Right renal pelvis (tissue), 4 donors: ENCODE results near the gene SLC26A8. TPM values are rescaled to one million over a fixed set of nuclear protein-coding genes. Genes with fewer than 3 reads are reported as not detected.
"Not testable (repeated sequence)": the region's sequence is repeated elsewhere in the genome, so short reads cannot be mapped to it uniquely, and the experiment has no call there.

Source experiments
- DNase-seq, 4 donors: peaks; one replicate each; pipeline ENCODE4 v3.0.0-alpha.2; 2013; ENCODE audit warnings: low read depth in 4 of 4, low spot score in 3 of 4, missing footprints in 1 of 4
- polyA plus RNA-seq, 4 donors: library from polyadenylated mRNA; unstranded; fragments of 120-200 nt; gene quantifications; one replicate each; pipeline ENCODE4 v1.2.1, GENCODE V29; 2013; ENCODE audit not compliant: insufficient read length in 4 of 4

The SLC26A8 gene
- polyA plus RNA-seq, 4 donors = 0.12 to 0.27 (median 0.23) TPM

GRCh38 chr6:36020154-36020553 lies 4.3 kb downstream of the SLC26A8 start:
- DNase-seq = no peak

- no peak for DNase-seq
These were observed 5.3 kb downstream of the SLC26A8 start for GRCh38 chr6:36019167-36019566.

- DNase-seq = no peak
These were observed 6.1 kb downstream of the SLC26A8 start for GRCh38 chr6:36018339-36018738.

DNA sequence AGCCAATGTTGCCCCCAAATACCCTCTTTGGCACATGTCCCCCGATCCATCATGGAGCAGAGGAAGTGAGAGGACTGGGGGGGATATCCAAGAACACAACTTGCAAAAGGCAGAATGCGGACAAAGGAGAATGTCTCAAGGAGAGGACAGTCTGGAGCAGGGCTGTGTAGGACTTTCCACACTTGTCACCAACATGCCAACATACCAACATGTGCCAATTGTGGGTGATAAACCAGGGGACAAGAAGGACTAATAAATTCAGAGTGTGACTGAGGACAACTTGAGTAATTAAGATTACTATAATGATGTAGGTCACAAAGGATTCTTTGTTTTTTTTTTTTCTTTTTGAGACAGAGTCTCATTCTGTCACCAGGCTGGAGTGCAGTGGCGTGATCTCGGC lies 8.8 kb downstream of the SLC26A8 start:
- DNase-seq = no peak

GRCh38 chr6:36000451-36000850 lies 24.0 kb downstream of the SLC26A8 start:
- no peak for DNase-seq

GRCh38 chr6:35993150-35993549 lies 31.3 kb downstream of the SLC26A8 start:
- no peak for DNase-seq

DNA sequence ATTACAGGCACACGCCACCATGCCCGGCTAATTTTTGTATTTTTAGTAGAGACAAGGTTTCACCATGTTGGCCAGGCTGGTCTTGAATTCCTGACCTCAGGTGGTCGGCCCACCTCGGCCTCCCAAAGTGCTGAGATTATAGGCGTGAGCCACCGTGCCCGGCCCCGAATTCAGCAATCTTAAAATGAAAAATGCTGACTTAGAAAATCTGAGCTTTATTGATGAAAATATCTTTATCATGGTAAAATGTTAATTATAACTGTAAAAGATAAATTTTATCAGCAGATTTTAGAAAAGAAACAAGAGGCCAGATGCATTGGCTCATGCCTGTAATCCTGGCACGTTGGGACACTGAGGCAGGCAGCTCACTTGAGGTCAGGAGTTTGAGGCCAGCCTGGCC lies 36.4 kb downstream of the SLC26A8 start:
- DNase-seq = not testable (repeated sequence)

- no peak for DNase-seq
These were observed 39.7 kb downstream of the SLC26A8 start for GRCh38 chr6:35984701-35985100.

GRCh38 chr6:35980991-35981645 lies 43.3 kb downstream of the SLC26A8 start:
- DNase-seq = no peak

DNA sequence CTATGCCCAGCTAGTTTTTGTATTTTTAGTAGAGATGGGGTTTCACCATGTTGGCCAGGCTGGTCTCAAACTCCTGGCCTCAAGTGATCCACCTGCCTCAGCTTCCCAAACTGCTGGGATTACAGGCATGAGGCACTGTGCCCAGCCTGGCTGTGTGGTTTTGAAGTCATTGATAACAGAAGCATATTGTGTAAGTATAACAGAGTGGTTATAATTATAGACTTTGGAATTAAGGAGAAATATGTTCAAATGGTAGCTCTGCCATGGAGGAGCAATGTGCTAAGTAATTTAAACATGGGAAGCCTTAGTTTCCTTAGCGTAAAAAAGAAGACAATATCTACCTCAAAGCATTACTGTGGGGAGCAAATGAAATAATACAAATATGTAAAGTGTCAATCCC lies 44.3 kb downstream of the SLC26A8 start:
- not testable (repeated sequence) for DNase-seq

DNA sequence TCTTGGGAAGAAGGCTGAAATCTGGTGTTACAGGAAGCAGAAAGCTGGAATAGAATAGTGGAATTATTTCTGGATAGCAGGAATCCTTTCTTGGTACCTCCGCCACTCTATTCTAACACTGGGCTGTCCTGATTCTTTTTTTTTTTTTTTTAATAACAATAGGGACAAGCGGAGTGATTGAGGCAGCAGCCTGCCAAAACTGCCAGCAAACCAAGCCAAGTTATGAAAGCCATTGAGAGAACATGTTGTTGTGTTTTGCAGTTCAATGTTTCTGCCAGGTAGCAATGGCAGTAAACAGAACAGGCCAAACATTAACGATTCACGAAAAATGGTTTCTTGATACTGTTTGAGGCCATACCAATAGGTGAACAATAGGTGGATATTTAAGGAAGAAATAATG lies 47.1 kb downstream of the SLC26A8 start:
- no peak for DNase-seq

- DNase-seq = no peak
These were observed 50.7 kb downstream of the SLC26A8 start for GRCh38 chr6:35973670-35974222.

DNA sequence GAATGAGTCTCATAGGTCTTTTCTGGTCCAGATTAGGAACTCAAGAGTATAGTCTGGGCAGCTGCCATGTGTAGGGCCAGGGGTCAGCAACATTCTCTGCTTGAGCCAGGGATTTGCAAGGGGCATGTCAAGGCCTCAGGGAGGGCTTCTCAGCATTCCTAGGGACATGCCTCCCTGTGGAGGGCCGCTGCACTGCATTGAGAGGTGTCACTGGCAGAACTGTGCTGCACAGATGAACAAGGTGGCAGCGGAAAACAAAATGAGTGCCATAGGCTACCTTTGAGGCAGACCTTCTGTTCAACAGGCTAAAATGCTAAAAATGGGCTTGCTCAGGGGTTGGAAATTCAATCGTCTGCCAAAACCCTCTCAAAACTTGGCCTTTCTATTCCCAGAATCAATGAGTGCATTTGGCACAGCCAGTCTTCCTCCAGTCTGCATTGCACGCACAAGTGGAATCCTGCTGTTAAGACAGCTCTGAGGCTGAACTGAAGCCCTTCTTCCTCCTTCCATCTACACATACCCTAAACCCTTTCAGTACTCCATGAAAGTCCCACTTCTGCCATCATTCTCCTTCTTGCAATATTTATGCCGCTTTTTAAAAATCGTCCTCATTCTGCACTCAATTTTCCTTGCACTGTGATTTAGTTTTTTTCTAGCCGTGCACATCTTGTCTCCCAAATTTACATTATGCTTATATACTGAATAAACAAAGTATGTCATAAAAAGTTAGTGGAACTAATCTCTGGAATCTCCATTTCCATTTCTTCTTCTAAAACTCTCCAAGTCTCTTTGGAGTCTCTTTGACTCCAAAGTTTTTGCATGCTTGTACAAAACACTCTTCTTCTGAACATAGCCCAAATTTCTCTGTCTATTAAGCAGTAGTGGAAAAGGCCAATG lies 51.7 kb downstream of the SLC26A8 start:
- DNase-seq = no peak

GRCh38 chr6:35970181-35970580 lies 54.3 kb downstream of the SLC26A8 start:
- DNase-seq = no peak

GRCh38 chr6:35969646-35970045 lies 54.8 kb downstream of the SLC26A8 start:
- DNase-seq = no peak

DNA sequence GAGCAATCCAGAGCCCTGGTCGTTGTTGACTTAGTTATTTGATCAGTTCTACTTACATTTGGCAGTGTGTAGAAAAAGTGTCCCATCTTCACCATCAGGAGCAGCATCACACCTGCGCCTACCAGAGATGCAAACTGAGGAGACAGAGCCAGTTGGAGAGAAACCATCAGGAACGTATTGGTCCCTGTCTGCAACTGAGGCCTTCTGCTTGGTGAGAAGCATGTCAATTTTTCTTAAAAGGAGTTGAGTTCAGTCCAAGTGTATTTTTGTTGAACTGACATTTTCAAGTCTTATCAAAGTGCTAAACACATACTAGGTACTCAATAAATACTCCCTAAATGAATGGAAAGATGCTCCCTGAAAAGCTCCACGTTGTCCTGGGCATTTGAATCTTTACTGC lies 55.6 kb downstream of the SLC26A8 start:
- DNase-seq = no peak

- DNase-seq = no peak
These were observed 57.2 kb downstream of the SLC26A8 start for GRCh38 chr6:35967076-35967774.

DNA sequence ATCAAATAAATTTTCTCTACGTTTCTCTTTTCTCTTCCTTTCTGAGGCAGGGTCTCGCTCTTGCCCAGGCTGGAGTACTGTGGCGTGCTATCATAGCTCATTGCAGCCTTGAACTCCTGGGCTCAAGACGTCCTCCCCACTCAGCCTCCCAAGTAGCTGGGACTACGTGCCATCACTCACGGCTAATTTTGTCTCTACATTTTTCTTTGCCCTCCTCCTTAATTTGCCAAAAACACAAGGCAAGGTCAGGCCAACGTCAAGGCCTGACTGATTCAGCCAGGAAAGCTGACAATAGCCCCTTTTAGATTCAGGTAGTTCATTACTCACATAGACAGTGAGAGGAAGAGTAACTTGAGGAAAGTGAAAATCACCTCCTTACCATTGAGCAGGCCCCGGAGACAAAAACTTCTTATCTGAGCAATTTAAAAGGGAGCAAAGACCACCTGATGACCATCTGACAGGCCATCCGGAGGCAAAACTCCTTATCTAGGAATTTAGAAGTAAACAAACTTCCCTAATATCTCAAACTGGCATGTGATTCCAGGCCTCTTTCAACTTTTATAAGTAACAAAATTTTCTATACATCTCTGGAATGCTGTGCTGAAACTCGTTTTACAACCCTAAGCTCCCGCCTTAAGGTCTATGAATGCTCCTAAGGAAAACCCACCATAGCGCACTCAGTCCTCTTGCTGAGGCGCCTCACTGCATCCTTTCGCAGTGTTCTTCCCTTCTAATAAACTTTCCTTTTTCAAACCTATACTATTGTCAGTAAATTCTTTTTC lies 61.5 kb downstream of the SLC26A8 start:
- no peak for DNase-seq

- DNase-seq = no peak
These were observed 64.3 kb downstream of the SLC26A8 start for GRCh38 chr6:35960187-35960586.

GRCh38 chr6:35955970-35956369 lies 68.5 kb downstream of the SLC26A8 start:
- DNase-seq = no peak
